WTC11 (cell line): ENCODE results near the gene HNF1A. TPM values are rescaled to one million over a fixed set of nuclear protein-coding genes. Genes with fewer than 3 reads are reported as not detected.

Source experiments
- ATAC-seq: fragments of 200-7000 bp; cut with Tn5 transposase; 2 replicates; pipeline ENCODE4 v1.10.0; 2021; ENCODE audit warnings: mild to moderate bottlenecking, moderate library complexity
- CTCF ChIA-PET: fragments of 300-600 bp; sonication (Branson Sonifier 250); formaldehyde crosslinking; loops from one replicate; lab custom pipeline; 2021; ENCODE audit warnings: antibody characterized with exemption; lab: Charles Lee
- POLR2A ChIA-PET: fragments of 350-600 bp; sonication (Branson Sonifier 250); formaldehyde crosslinking; loops from one replicate; lab custom pipeline; 2021; ENCODE audit warnings: antibody characterized with exemption; lab: Charles Lee
- DNase-seq: peaks from one replicate; pipeline ENCODE4 v3.0.0; 2021; ENCODE audit warnings: low spot score
- H3K27ac Mint-ChIP-seq: 2 replicates; pipeline ENCODE4 v1.8.0; 2021; ENCODE audit warnings: mixed read lengths
- H3K27me3 Mint-ChIP-seq: 2 replicates; pipeline ENCODE4 v1.8.0; 2021; ENCODE audit warnings: low read depth, mild to moderate bottlenecking, moderate library complexity, mixed read lengths
- H3K36me3 Mint-ChIP-seq: 2 replicates; pipeline ENCODE4 v1.8.0; 2021; ENCODE audit warnings: mixed read lengths
- H3K4me1 Mint-ChIP-seq: 2 replicates; pipeline ENCODE4 v1.8.0; 2022; ENCODE audit warnings: mixed read lengths
- H3K4me3 Mint-ChIP-seq: 2 replicates; pipeline ENCODE4 v1.8.0; 2021; ENCODE audit warnings: mild to moderate bottlenecking, moderate library complexity, mixed read lengths
- H3K9me3 Mint-ChIP-seq: 2 replicates; pipeline ENCODE4 v1.8.0; 2021; ENCODE audit warnings: mixed read lengths
- FOXP1 ChIP-seq: sonication (generic); formaldehyde crosslinking; IDR thresholded peaks from 2 replicates; pipeline ENCODE4 v1.8.0; 2022; ENCODE audit warnings: missing genetic modification reagents, mild to moderate bottlenecking, moderate library complexity, borderline replicate concordance
- GABPB1 ChIP-seq: sonication (generic); formaldehyde crosslinking; IDR thresholded peaks from 2 replicates; pipeline ENCODE4 v1.8.1; 2023; ENCODE audit warnings: mild to moderate bottlenecking, missing genetic modification reagents
- HMGA2 ChIP-seq: fragments of 250-450 bp; sonication (Bioruptor Pico); IDR thresholded peaks from 2 replicates; pipeline ENCODE4 v1.4.0; 2021; ENCODE audit warnings: mild to moderate bottlenecking, moderate library complexity
- IRF2 ChIP-seq: sonication (generic); formaldehyde crosslinking; IDR thresholded peaks from 2 replicates; pipeline ENCODE4 v1.8.0; 2022; ENCODE audit warnings: low read depth, missing genetic modification reagents, borderline replicate concordance
- KAT7 ChIP-seq: sonication (generic); formaldehyde crosslinking; IDR thresholded peaks from 2 replicates; pipeline ENCODE4 v1.8.1; 2023; ENCODE audit warnings: missing genetic modification reagents, mild to moderate bottlenecking, borderline replicate concordance
- MXD4 ChIP-seq: fragments of 250-450 bp; sonication (Bioruptor Pico); IDR thresholded peaks from 2 replicates; pipeline ENCODE4 v1.8.0; 2021; ENCODE audit warnings: mild to moderate bottlenecking, moderate library complexity, borderline replicate concordance
- NR1H2 ChIP-seq: sonication (generic); formaldehyde crosslinking; IDR thresholded peaks from 2 replicates; pipeline ENCODE4 v1.9.0; 2021; ENCODE audit warnings: mild to moderate bottlenecking, moderate library complexity, missing genetic modification reagents
- NR2C2 ChIP-seq: sonication (generic); formaldehyde crosslinking; IDR thresholded peaks from 2 replicates; pipeline ENCODE4 v1.8.0; 2022; ENCODE audit warnings: mild to moderate bottlenecking, missing genetic modification reagents
- RELA ChIP-seq: sonication (generic); formaldehyde crosslinking; IDR thresholded peaks from 2 replicates; pipeline ENCODE4 v1.8.1; 2022; ENCODE audit warnings: missing genetic modification reagents, mild to moderate bottlenecking, borderline replicate concordance
- SP1 ChIP-seq: sonication (generic); formaldehyde crosslinking; conservative IDR thresholded peaks from 2 replicates; pipeline ENCODE4 v1.8.1; 2022; ENCODE audit warnings: missing genetic modification reagents
- TCF7 ChIP-seq: sonication (generic); formaldehyde crosslinking; IDR thresholded peaks from 2 replicates; pipeline ENCODE4 v1.8.0; 2022; ENCODE audit warnings: mild to moderate bottlenecking, low read depth, missing genetic modification reagents, moderate library complexity
- TP53 ChIP-seq: sonication (generic); formaldehyde crosslinking; IDR thresholded peaks from 2 replicates; pipeline ENCODE4 v1.8.1; 2023; ENCODE audit warnings: mild to moderate bottlenecking, missing genetic modification reagents
- ZNF121 ChIP-seq: sonication (generic); formaldehyde crosslinking; IDR thresholded peaks from 2 replicates; pipeline ENCODE4 v1.8.0; 2023; ENCODE audit warnings: missing genetic modification reagents
- ZNF138 ChIP-seq: sonication (generic); formaldehyde crosslinking; conservative IDR thresholded peaks from 2 replicates; pipeline ENCODE4 v1.8.1; 2022; ENCODE audit warnings: mild to moderate bottlenecking, moderate library complexity, missing genetic modification reagents
- ZNF396 ChIP-seq: fragments of 250-450 bp; sonication (Bioruptor Pico); IDR thresholded peaks from 2 replicates; pipeline ENCODE4 v1.8.0; 2021; ENCODE audit warnings: mild to moderate bottlenecking, moderate library complexity, borderline replicate concordance
- total RNA-seq: library from RNA; stranded (reverse); gene quantifications from 3 replicates; pipeline ENCODE4 v1.2.3, GENCODE V29; 2021
- TF ChIP-seq, protein P1 (sequence below): sonication (generic); formaldehyde crosslinking; IDR thresholded peaks from 2 replicates; pipeline ENCODE4 v1.8.1; 2022; ENCODE audit warnings: low read depth, mild to moderate bottlenecking, moderate library complexity, missing genetic modification reagents, borderline replicate concordance
- TF ChIP-seq, protein P2 (sequence below): sonication (generic); formaldehyde crosslinking; IDR thresholded peaks from 2 replicates; pipeline ENCODE4 v1.8.1; 2022; ENCODE audit warnings: mild to moderate bottlenecking, moderate library complexity, missing genetic modification reagents
- TF ChIP-seq, protein P3 (sequence below): fragments of 250-450 bp; sonication (Bioruptor Pico); IDR thresholded peaks from 2 replicates; pipeline ENCODE4 v1.9.0; 2021; ENCODE audit warnings: mild to moderate bottlenecking
- TF ChIP-seq, protein P4 (sequence below): sonication (generic); formaldehyde crosslinking; IDR thresholded peaks from 2 replicates; pipeline ENCODE4 v1.8.0; 2022; ENCODE audit warnings: mild to moderate bottlenecking, missing genetic modification reagents
- TF ChIP-seq, protein P5 (sequence below): sonication (generic); formaldehyde crosslinking; IDR thresholded peaks from 2 replicates; pipeline ENCODE4 v1.8.0; 2022; ENCODE audit warnings: missing genetic modification reagents

Gene HNF1A
- total RNA-seq, 1 experiment from 2014 or later = not detected

DNA sequence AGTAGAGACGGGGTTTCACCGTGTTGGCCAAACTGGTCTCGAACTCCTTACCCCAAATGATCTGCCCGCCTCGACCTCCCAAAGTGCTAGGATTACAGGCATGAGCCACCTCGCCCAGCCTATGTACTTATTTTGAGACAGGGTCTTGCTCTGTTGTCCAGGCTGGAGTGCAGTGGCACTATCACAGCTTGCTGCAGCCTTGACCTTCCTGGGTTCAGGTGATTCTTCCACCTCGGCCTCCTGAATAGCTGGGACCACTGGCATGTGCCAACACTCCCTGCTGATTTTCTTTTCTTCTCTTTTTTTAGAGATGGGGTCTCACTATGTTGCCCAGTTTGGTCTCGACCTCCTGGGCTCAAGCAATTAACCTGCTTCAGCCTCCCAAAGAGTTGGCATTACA lies 14.0 kb upstream of the HNF1A start:
- H3K27me3 Mint-ChIP-seq = no peaks in the 10 kb centered on the region
- ChIA-PET POLR2A (no interaction called here), CTCF (interaction anchor here (0.9 kb wide), 1 partner anchor 108 kb away, joined by 3 read pairs; no protein-coding TSS in a partner anchor)
- no peak for TF ChIP-seq KAT7 (CRISPR knock-in tag)
- TF ChIP-seq ZNF121 (CRISPR knock-in tag) = peak; percentile 84
- H3K4me3 Mint-ChIP-seq = no peak overlapping the region
- ATAC-seq = no peak
- no peak overlapping the region for H3K27ac Mint-ChIP-seq
- no peaks in the 10 kb centered on the region for H3K36me3 Mint-ChIP-seq
- DNase-seq = no peak
- H3K9me3 Mint-ChIP-seq = no peaks in the 10 kb centered on the region
- H3K4me1 Mint-ChIP-seq = peaks cover 10% of the 10 kb centered on the region

DNA sequence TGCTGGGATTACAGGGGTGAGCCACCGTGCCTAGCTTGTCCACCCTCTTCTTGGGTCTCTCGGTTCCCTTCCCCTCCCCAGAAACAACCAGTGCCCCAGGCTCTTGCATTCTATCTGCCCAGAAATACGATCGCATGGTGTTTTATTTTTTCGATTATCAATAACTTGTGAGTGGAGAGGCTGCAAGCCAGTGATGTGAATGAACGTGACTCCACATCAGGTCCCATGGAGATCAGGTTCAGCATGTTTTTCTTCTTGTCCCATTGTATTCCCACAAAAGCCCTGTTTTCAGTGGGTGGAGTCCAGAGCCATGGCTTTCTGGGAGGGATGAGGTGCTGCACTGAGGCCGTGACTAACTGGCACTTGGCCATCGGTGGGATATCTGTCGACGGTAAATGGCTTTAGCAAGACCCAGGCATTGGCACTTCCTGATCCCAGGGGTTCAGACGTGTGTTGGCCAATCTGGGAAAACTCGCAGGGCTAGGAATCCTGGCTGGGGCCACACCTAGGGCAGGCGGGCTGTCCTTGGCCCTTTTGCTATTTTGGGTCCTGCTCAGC lies 12.7 kb upstream of the HNF1A start:
- ChIA-PET CTCF (interaction anchor here (1.5 kb wide), 1 partner anchor 240 kb away, joined by 3 read pairs; the partner anchor contains the start of gene ACADS), POLR2A (no interaction called here)
- TF ChIP-seq SP1 (CRISPR knock-in tag) = no peak
- TF ChIP-seq, protein P1, sequence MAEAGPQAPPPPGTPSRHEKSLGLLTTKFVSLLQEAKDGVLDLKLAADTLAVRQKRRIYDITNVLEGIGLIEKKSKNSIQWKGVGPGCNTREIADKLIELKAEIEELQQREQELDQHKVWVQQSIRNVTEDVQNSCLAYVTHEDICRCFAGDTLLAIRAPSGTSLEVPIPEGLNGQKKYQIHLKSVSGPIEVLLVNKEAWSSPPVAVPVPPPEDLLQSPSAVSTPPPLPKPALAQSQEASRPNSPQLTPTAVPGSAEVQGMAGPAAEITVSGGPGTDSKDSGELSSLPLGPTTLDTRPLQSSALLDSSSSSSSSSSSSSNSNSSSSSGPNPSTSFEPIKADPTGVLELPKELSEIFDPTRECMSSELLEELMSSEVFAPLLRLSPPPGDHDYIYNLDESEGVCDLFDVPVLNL (CRISPR knock-in tag) = no peak
- no peak for TF ChIP-seq TP53
- no peak for TF ChIP-seq FOXP1 (CRISPR knock-in tag)
- no peak for TF ChIP-seq IRF2 (CRISPR knock-in tag)
- TF ChIP-seq, protein P2, sequence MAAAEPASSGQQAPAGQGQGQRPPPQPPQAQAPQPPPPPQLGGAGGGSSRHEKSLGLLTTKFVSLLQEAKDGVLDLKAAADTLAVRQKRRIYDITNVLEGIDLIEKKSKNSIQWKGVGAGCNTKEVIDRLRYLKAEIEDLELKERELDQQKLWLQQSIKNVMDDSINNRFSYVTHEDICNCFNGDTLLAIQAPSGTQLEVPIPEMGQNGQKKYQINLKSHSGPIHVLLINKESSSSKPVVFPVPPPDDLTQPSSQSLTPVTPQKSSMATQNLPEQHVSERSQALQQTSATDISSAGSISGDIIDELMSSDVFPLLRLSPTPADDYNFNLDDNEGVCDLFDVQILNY (CRISPR knock-in tag) = no peak
- TF ChIP-seq, protein P3, sequence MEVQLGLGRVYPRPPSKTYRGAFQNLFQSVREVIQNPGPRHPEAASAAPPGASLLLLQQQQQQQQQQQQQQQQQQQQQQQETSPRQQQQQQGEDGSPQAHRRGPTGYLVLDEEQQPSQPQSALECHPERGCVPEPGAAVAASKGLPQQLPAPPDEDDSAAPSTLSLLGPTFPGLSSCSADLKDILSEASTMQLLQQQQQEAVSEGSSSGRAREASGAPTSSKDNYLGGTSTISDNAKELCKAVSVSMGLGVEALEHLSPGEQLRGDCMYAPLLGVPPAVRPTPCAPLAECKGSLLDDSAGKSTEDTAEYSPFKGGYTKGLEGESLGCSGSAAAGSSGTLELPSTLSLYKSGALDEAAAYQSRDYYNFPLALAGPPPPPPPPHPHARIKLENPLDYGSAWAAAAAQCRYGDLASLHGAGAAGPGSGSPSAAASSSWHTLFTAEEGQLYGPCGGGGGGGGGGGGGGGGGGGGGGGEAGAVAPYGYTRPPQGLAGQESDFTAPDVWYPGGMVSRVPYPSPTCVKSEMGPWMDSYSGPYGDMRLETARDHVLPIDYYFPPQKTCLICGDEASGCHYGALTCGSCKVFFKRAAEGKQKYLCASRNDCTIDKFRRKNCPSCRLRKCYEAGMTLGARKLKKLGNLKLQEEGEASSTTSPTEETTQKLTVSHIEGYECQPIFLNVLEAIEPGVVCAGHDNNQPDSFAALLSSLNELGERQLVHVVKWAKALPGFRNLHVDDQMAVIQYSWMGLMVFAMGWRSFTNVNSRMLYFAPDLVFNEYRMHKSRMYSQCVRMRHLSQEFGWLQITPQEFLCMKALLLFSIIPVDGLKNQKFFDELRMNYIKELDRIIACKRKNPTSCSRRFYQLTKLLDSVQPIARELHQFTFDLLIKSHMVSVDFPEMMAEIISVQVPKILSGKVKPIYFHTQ (CRISPR knock-in tag) = no peak
- Mint-ChIP-seq H3K27ac (peak overlapping the region; percentile 16; the same call in 1 of the 2 replicates), H3K4me1 (peaks cover 8% of the 10 kb centered on the region), H3K36me3 (no peaks in the 10 kb centered on the region), H3K9me3 (no peaks in the 10 kb centered on the region), H3K4me3 (no peak overlapping the region), H3K27me3 (no peaks in the 10 kb centered on the region)
- DNase-seq (no peak), ATAC-seq (no peak; the same call in 1 of the 2 replicates)

- DNase-seq (no peak), ATAC-seq (no peak)
- no peaks in the 10 kb centered on the region for H3K9me3 Mint-ChIP-seq
- POLR2A ChIA-PET = no interaction called here
- no peak overlapping the region for H3K27ac Mint-ChIP-seq
- peaks cover 21% of the 10 kb centered on the region for H3K4me1 Mint-ChIP-seq
- no peaks in the 10 kb centered on the region for H3K36me3 Mint-ChIP-seq
- CTCF ChIA-PET = interaction anchor here (1.5 kb wide), 1 partner anchor 389 kb away, joined by 6 read pairs; the partner anchor contains the start of gene POP5
- no peak overlapping the region for H3K4me3 Mint-ChIP-seq
- no peaks in the 10 kb centered on the region for H3K27me3 Mint-ChIP-seq
- TF ChIP-seq, protein P4, sequence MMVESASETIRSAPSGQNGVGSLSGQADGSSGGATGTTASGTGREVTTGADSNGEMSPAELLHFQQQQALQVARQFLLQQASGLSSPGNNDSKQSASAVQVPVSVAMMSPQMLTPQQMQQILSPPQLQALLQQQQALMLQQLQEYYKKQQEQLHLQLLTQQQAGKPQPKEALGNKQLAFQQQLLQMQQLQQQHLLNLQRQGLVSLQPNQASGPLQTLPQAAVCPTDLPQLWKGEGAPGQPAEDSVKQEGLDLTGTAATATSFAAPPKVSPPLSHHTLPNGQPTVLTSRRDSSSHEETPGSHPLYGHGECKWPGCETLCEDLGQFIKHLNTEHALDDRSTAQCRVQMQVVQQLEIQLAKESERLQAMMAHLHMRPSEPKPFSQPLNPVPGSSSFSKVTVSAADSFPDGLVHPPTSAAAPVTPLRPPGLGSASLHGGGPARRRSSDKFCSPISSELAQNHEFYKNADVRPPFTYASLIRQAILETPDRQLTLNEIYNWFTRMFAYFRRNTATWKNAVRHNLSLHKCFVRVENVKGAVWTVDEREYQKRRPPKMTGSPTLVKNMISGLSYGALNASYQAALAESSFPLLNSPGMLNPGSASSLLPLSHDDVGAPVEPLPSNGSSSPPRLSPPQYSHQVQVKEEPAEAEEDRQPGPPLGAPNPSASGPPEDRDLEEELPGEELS = no peak
- TF ChIP-seq RELA (CRISPR knock-in tag) (no peak), HMGA2 (CRISPR knock-in tag) (no peak), NR2C2 (CRISPR knock-in tag) (no peak), NR1H2 (CRISPR knock-in tag) (no peak), ZNF396 (CRISPR knock-in tag) (no peak), FOXP1 (CRISPR knock-in tag) (no peak), TCF7 (no peak), ZNF138 (no peak), MXD4 (CRISPR knock-in tag) (no peak), GABPB1 (no peak)
- TF ChIP-seq, protein P2 (CRISPR knock-in tag) = no peak
- TF ChIP-seq, protein P5, sequence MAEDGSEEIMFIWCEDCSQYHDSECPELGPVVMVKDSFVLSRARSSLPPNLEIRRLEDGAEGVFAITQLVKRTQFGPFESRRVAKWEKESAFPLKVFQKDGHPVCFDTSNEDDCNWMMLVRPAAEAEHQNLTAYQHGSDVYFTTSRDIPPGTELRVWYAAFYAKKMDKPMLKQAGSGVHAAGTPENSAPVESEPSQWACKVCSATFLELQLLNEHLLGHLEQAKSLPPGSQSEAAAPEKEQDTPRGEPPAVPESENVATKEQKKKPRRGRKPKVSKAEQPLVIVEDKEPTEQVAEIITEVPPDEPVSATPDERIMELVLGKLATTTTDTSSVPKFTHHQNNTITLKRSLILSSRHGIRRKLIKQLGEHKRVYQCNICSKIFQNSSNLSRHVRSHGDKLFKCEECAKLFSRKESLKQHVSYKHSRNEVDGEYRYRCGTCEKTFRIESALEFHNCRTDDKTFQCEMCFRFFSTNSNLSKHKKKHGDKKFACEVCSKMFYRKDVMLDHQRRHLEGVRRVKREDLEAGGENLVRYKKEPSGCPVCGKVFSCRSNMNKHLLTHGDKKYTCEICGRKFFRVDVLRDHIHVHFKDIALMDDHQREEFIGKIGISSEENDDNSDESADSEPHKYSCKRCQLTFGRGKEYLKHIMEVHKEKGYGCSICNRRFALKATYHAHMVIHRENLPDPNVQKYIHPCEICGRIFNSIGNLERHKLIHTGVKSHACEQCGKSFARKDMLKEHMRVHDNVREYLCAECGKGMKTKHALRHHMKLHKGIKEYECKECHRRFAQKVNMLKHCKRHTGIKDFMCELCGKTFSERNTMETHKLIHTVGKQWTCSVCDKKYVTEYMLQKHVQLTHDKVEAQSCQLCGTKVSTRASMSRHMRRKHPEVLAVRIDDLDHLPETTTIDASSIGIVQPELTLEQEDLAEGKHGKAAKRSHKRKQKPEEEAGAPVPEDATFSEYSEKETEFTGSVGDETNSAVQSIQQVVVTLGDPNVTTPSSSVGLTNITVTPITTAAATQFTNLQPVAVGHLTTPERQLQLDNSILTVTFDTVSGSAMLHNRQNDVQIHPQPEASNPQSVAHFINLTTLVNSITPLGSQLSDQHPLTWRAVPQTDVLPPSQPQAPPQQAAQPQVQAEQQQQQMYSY (CRISPR knock-in tag) = no peak
Observed at GRCh38 chr12:120970310-120970709, 8.0 kb upstream of the HNF1A start.
